HG03571 (cell line): ENCODE results near the gene TRA2A.

Experiments used
- ATAC-seq: cut with Tn5 transposase; IDR thresholded peaks from one replicate; pipeline ENCODE4 v1.9.1; 2021; ENCODE audit not compliant: unreplicated experiment

The TRA2A gene

DNA sequence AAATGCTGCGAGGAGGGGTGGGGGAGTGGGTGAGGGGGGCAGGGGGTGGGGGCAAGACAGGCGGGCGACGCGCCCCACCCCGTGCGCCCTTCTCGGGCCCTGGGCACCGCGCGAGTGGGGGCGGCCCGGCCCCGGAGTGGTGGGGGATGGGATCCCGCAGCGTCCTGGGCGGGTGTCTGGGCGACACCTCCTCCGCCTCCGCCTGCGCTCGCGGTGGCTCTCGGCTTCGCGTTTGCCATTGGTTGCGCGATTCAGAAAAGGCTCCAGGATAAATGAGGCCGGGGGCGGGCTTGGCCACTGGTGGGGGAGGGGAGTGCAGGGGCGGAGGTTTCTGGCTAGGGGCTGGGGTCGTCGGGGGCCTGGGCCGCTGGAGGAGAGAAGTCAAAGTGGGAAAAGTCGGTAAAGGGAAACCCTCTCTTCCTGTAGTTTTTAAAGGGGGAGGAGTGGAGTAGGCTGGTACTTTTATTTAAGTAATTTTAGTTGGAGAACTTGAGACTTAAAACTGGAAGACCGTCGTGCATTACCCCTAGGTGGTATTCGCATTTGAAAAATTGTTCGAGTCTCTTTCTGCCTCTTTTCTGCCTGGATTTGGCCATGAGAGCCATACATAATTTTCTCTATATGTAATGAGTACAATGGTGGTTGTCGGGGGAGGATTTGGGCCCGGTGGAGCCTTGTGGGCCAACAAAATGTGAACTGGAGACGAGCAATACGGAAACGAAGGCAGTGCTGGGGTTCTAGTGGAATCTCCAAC, 60.5 kb downstream of the TRA2A start:
- no peak for ATAC-seq

DNA sequence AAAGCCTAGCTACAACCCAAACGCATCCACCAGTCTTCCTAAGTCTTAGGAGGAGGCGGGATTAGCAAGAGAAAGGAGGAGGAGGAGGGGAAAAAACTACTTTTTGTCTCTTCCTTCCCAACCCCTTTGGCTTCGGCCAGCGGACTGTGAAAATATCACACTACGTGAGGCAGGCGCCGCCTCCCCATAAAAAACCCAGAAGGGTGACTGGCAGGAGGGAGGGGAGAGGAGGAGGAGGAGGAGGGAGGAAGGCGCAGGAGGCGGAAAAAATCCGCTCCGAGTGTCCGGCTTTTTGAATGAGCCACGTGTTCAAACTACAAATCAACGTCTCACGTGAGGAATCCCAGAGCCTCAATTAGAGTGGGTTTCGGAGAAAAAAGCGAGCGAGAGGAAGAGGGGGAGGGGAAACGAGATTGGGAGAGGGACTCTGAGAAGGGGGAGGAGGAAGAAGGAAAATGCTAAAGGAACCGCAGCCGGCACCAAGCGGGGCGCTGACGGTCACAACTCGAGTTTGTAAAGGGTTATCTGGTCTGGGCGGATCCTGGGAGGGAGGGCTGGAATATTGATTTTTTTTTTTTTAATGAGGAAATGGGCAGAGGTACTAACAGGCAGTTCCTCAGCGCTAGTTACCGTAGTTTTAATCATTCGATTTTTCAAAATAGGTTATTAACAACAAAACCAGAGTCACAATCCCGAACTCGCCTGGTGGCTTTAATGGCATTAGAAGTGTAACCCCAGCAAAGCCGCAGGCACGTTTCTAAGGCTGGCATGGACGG, 61.3 kb downstream of the TRA2A start, which contains the start of gene IGF2BP3:
IGF2BP3 (minus strand) TSS at position 162 of the 776 bp plus-strand sequence. CDS start 381 bp downstream, outside the sequence.
- no peak for ATAC-seq

DNA sequence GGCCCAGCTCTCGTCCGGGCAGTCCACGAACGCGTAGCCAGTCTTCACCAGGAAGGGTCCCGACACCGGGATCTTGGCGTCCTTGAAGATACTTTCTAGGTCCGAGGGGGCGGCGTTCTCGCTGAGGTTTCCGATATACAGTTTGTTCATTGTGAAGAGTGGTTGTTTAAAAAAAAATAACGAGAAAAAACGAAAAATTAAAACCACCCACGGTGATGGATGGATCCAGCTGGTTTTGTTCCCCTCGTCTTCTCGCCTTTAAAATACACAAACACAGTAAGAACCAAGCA, 61.9 kb downstream of the TRA2A start:
- ATAC-seq: no peak

GRCh38 chr7:23469150-23469960, 62.4 kb downstream of the TRA2A start:
- no peak for ATAC-seq

DNA sequence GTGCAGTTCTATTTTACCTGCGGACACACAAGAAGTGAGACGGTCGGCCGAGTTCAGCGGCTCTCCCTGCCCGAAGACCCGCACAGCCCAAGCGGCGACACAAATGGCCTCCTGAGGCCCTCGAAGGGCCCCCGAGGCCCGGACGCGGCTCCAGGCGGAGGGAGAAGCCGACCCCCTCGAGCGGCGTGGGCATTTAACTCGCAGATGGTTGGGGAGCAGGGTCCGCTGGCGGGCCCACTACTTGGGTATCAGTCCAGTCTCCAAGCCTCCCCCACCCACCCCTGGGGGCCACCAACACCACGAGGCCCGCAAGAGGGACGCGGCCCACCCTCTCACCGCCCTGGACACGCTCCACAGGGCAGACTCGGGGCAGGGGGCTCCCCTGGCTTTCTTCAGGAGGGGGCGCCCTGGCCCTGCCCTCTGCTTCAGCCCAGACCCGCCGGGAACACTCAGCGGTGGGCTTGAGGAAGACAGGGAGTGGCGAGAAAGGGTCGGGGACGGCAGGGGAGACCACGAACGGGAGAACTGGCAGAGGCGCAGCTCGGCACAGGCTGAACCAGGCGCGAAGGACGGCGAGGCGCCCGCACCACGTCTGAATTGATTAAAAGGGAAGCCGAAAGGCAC, 63.1 kb downstream of the TRA2A start:
- no peak for ATAC-seq

DNA sequence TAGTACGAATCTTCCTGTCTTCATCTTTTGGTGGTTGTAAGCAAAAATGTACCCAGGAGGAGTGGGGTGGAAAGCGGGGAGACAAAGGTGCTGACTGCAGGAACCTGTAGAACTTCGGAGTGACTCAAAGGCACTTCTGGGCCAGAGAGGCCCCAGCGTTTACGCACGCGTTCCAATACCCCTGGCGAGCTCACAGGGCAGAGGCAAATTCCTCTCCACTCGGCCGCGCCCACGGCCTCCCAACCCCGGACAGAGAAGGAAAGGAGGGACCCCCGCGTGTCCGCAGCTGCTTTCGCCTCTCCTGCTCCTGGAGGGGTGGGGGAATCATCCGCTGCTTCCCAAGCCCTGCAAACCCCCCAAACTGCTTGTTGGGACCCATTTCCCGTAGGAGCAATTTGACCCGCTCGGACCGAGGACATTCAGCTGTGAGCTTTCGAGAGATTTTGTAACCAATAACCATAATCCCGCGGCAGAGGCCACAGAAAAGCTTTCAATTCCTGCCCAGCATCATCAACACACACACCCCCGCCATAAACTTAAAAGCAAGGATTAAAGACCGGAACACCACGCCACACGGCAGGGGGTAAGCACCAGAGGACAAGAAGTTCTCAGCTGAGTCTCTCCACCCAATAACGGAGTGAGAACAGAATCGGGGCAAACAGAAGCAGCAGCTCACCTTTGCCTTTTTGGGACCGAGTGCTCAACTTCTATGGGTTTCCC, 63.8 kb downstream of the TRA2A start:
- ATAC-seq: no peak

DNA sequence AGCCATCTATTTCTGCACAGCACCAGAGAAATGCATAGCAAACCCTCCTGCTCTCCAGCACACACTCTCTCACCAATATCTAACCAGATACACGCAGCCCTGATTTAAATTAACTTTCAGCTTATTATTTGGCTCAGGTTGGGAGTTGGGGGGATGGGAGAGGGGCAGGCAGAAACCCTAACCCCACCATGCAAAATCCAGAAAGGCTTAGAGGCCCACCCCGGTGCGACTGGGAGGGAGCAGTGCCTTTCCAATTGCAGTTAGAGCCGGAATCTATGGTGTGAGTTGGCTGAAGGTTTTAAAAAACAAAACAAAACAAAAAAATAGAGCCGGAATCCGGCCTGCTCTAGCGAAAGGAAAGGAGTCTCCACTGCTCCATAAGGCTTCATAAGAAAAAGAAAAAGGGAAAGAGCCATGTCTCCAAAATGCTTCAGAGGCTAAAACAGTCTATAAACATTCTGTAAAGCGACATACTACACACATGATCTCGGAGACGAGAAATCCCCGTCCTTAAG, 64.4 kb downstream of the TRA2A start:
- ATAC-seq: no peak

DNA sequence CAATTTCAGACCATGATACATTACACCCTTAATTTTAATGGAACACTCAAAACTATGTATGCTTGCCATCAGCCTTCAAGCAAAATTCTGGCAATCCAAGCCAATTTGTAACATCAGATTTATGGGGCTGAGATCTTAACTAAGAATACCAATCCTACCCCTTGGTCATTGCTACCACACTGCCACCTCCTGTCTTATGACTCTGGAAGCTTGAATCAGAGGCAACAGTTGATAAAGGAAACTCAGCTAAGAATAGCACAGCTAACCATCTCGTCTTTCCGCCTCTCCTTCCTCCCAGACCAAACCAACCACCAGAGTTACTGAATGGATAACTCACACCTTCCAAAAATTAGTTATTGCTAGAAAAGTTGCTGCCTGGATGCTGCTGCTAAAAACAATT, 68.9 kb downstream of the TRA2A start:
- ATAC-seq: no peak

DNA sequence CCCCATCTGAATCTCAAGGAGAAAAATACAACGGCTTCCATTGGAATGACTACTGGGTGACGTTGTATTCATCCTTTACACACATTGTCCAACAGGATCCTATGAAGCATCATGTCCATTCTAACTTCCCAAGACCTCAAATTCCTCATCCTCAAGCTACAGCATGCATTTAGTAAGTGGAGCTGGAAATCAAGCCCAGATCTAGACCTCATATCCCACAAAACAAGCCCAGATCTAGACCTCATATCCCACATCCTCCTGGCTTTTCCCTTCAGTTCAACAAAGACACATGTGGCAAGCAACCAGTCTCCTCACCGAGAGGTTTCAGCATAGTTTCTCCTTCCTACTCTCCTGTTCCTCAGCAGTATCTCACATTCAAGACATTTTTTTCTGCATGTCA, 73.7 kb downstream of the TRA2A start:
- ATAC-seq: no peak

- ATAC-seq: no peak
Measured at GRCh38 chr7:23456093-23456492, 75.7 kb downstream of the TRA2A start.

DNA sequence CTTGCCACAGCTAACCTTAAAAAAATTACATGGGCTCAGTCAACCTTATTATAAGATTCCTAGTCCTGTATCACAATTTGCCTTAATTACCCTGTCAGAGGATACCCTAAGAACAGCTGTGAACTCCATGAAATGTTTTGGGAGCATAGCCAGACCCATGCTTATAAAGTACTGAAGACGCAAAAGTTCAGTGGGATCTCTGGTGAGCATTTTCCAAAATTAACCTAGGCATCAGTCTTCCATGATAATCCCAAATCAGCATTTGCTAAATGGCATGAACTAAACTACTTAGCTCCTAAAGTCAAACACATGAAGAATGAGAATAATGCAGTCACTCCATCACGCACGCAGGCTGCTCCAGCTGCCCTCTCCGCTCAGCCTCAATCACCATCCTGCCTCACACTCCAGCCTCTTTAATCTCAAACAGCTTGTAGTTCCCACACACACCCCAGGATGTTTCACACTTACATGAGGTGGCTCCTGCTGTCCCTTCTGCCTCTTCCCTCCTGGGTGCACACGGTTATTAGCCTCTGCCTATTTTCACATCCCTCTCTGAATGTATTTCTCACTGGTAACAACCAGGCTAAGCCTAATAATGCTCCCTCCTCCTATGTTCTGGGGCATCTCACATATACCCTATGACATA, 76.8 kb downstream of the TRA2A start:
- ATAC-seq: no peak
